Cardiac fibroblast (primary cell): ENCODE measurements around the gene USP22.

Experiments used
- DNase-seq, 2 donors: peaks; one replicate each; pipeline versions ENCODE4 v3.0.0 to v3.0.0-alpha.2; 2010; ENCODE audit warnings: low read depth in 2 of 2
- H3K4me3 ChIP-seq, 2 donors: replicated peaks in 1 of 2; 1 replicate in 1 of 2; 2 replicates in 1 of 2; pipeline ENCODE4 v1.5.1; 2011; ENCODE audit warnings: low read depth in 2 of 2, low read length in 2 of 2, mild to moderate bottlenecking in 2 of 2, moderate library complexity in 1 of 2
- CTCF ChIP-seq: IDR thresholded peaks from one replicate; pipeline ENCODE4 v1.5.1; 2011; ENCODE audit warnings: low read depth, mild to moderate bottlenecking, low read length, inconsistent platforms

USP22 gene

DNA sequence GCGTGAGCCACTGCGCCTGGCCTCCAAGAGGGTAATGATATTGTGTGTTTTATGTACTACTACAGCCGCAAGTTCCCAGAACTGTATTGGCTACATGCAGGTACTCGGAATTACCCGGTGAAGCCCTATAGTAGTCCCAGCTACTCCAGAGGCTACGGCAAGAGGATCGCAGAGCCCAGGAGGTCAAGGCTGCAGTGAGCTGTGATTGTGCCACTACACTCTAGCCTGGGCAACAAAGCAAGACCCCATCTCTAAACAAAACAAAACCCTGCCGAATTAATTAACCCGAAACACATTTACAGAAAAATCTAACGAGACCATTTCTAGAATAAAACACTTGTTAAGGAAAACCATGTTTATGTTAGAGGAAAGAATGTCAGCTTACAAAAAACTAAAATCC, 2.2 kb upstream of the USP22 start:
- no peak overlapping the region for H3K4me3 ChIP-seq
- DNase-seq = no peak
- TF ChIP-seq CTCF = no peak

DNA sequence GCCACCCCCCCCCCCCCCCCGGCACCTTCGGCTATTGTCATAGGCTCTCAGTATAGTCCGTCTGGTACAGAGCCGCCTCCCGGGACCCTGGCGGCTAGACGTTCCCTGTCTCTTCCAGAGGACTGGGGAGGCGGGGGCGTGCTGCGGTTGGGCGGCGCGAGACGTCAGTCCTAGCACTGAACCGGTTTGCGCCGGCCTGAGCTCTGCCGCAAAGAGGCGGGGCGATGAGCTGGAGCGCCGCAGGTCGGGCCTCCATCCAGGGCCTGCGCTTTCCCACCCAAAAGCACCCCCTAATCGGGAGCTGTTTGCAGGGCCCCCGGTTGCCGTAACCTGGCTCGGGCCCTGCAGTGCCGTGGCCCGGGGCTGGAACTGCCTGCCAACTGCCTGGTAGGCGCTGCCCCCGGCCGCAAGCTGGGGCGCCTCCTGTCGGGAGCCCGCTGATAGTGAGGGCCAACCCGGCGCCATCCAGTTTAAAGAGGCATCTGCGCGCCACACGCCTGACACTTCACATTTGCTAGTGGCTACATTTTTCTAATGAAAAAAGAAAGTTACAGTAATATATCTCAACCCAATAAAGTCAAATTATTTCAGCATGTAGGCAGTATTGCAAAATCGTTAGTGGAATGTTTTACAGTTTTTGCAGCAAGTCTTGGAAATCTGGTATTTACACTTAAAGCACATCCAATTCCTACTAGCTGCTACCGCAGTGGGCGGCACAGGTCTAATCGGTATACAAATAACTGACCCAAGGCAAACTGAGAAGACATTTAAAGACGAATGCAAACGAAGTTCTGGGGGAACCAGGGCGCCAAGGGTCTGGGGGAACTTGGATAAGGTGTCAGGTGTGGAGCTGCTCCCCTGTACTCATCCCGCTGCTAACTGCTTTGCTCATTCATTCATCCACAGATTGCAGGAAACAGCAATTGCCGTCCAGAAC, 753 bp upstream of the USP22 start:
- peak overlapping the region; percentile 57 to 62 for H3K4me3 ChIP-seq
- peak; percentile 76 for TF ChIP-seq CTCF
- peak; percentile 99 for DNase-seq

DNA sequence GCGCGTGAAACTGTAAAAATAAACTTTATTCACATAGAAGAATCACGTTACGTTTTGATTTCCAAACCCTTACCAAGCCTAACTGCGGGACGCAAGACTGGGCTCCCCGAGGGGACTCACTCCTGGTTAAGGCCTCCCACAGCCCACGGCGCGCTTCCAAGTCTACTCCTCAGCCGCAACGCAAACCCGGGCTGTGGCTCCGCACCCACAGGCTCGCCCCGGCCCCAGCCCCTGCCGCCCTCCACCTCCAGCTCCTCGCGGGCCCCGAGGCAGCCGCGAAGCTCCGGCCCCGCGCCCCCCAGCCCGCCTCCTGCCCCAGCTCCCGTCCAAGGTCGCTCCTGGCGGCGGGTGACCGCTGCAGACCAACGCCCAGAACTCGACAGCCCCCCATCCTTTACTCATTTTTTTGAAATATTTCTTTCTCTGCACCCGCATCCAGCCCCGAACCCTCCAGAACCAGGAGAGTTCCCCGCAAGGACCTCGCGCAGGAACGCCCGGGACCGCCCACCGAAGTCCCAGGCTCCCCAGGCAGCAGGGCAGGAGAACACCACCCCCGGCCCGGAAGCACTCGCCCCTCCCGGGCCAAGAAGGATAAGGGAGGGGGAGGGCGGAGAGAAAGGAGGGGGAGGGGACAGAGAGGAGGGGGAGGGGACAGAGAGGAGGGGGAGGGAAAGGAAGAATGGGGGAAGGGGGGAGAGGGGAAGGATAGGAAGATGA, 912 bp downstream of the USP22 start:
- no peak for TF ChIP-seq CTCF
- peak overlapping the region; percentile 82 to 86 for H3K4me3 ChIP-seq
- DNase-seq = peak; percentile 74 to 91

DNA sequence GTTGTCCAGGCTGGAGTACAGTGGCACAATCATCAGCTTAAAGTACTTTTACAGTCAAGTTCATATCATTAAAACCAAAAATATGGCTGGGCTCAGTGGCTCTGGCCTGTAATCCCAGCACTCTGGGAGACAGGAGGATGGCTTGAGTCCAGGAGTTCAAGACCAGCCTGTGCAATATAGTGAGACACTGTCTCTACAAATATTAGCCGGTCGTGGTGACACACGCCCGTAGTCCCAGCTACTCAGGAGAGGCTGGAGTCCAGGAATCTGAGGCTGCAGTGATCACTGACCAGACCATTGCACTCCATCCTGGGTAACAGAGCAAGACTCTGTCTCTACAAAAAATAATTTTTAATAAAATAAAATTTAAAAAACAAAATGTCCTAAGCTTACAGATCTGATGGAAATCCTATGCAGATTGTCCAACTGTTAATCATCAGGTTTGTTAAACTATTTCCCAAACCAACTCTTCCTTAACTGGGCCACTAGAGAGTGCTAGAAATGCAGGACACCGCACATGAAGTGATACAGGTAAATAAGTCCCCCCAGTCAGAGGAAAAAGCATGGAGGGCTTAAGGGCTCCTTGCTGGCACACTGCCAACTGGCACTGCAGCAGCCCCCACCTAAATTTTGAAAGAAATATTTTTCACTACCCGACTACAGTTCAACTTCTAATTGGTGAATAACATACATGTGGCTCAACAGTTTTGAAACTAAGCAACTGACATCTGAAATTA, 2.8 kb downstream of the USP22 start:
- H3K4me3 ChIP-seq = peak overlapping the region in 1 of 2 donors; percentile 86
- TF ChIP-seq CTCF = peak; percentile 56
- peak; percentile 57 to 65 for DNase-seq

DNA sequence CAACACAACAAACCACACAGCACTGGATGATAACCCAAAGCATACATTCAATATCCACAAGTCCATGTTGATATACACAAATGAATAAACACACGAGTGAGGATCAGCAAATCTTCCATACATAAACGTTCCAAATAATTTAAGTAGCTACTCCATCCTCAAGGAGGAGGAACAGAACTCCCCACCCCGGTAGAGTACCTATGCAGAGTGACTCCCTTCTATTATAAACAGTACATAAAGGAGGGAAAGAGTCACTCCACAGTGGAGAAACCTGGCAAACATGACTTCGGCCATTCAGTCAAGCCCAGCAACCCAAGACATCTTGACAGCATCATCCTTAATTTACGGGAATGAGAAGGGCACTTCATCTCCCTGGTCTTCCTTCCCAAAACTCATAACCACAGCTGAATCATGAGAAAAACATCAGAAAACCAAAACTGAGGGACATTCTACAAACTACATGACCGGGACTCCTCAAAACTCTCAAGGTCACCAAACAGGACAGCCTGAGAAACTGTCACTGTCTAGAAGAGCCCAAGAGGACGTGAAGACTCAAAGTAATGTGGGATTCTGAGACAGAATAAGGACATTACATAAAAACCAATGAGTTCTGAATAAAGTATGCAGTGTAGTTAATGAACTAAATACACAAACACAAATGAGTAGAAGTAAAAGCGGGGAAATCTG, 5.6 kb downstream of the USP22 start:
- H3K4me3 ChIP-seq = no peak overlapping the region
- no peak for TF ChIP-seq CTCF
- DNase-seq = no peak

DNA sequence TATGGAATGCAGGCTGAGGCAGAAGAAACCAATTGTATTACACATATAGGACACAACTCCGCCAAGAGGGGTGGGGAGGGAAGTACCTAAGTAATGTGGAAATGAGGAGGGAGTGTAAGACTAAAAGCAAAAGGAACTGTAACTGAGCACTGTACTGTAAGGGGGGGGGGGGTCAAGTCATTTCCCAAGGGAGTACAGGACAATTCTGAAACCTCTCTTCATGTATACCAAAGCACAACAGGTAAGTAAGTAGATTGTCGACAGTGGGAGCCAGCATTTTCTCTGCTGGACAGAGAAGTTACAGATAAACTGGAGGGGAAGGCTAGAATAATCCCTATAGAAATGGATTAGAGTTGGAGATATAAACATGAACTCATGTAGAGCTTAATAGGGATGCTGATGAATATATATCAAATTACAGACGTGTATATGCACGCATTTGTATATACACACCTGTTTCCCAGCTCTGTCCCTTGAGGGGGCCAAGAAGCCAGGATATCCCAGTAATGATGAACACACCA, 6.4 kb downstream of the USP22 start:
- no peak for TF ChIP-seq CTCF
- H3K4me3 ChIP-seq = no peak overlapping the region
- DNase-seq = peak in 1 of 2 donors; percentile 50
